Measurements from ENCODE around the gene PRM3.

Gene PRM3

GRCh38 chr16:11280616-11281522 lies 7.4 kb upstream of the PRM3 start, which contains the start of gene PRM1:
Gene PRM1, minus strand, starts transcription at chr16:11281330. Its CDS starts 92 bp downstream, at chr16:11281238.
- no peak for DNase-seq

GRCh38 chr16:11278681-11279628 lies 5.5 kb upstream of the PRM3 start:
- no peak for DNase-seq

- DNase-seq: no peak
These were observed 4.3 kb upstream of the PRM3 start for GRCh38 chr16:11277607-11278337.

GRCh38 chr16:11276896-11277593 lies 3.6 kb upstream of the PRM3 start:
- no peak for DNase-seq

- DNase-seq: no peak
These were observed 2.9 kb upstream of the PRM3 start, which contains the start of gene PRM2 for GRCh38 chr16:11276143-11276895. Gene PRM2, minus strand, starts transcription at chr16:11276480. Its CDS starts 110 bp downstream, at chr16:11276370.

- no peak for DNase-seq
These were observed 1.5 kb upstream of the PRM3 start for GRCh38 chr16:11274964-11275363.

- no peak for DNase-seq
These were observed 394 bp upstream of the PRM3 start for GRCh38 chr16:11273721-11274324.

GRCh38 chr16:11272484-11272883 lies 945 bp downstream of the PRM3 start:
- DNase-seq: no peak

GRCh38 chr16:11271610-11272009 lies 1.8 kb downstream of the PRM3 start:
- no peak for DNase-seq

GRCh38 chr16:11270602-11271162 lies 2.7 kb downstream of the PRM3 start:
- DNase-seq: no peak

- DNase-seq: no peak
These were observed 4.5 kb downstream of the PRM3 start, which contains the start of gene TNP2 for GRCh38 chr16:11268921-11269375. Gene TNP2, minus strand, starts transcription at chr16:11269325. Its CDS starts 63 bp downstream, at chr16:11269262.

- DNase-seq: no peak
These were observed 8.3 kb downstream of the PRM3 start for GRCh38 chr16:11265124-11265523.

GRCh38 chr16:11264155-11264832 lies 9.1 kb downstream of the PRM3 start:
- no peak for DNase-seq

GRCh38 chr16:11263737-11264136 lies 9.7 kb downstream of the PRM3 start:
- no peak for DNase-seq

- DNase-seq: no peak
These were observed 10.5 kb downstream of the PRM3 start for GRCh38 chr16:11262915-11263314.

GRCh38 chr16:11260596-11260966 lies 12.8 kb downstream of the PRM3 start:
- DNase-seq: no peak

GRCh38 chr16:11259655-11260595 lies 13.5 kb downstream of the PRM3 start:
- no peak for DNase-seq
